Bone marrow (tissue), 2 donors: ENCODE data around the gene RUBCNL.
A peak's percentile ranks its signal among the peaks of the same experiment; 100 is the strongest.
"Not testable (repeated sequence)": the region's sequence is repeated elsewhere in the genome, so short reads cannot be mapped to it uniquely, and the experiment has no call there.

ENCODE experiments used
- DNase-seq, 2 donors: peaks; one replicate each; lab custom pipeline; 2025; lab: John Stamatoyannopoulos, UW

Gene RUBCNL

DNA sequence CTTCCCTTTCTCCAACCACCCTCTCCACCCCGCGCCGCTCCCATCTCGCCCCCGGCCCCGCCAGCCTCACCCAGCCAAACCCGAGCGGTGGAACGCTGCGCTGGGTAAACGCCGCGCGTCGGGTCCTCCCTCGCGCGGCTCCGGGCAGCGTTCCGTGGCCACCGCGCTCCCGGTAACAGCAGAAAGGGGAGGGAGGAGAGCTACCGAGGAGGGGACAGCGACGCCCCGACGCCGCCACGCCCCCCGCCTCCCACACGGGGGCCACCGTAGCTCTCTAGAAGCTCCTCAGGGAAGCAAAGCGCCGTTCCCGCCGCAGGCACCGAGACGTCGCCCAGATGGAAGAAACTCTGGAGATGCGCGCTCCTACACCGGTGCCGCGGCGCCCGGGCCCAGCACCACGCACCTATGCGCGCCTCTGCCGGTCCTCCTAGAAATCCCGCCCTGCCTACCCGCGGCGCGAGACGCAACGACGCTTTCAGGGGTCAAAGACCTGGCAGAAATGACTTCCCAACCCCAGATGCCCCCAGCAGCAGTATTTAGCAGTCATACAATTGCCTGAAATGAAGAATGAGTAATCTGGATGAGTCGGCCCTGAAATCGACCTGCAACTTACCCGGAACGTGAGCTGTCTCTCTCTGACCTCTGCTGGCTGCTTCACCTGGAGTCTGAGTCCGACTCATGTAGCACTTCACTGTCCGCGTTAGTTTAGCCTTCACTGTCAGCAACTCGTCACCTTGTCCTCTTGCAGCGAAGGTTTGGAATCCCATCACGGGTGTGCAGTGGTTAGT lies at the start of gene RUBCNL:
TSS of gene RUBCNL (minus strand) at position 189 of the 788 bp plus-strand sequence. CDS start 14,777 bp downstream, outside the sequence.
- peak in 1 of 2 donors; percentile 45 for DNase-seq

DNA sequence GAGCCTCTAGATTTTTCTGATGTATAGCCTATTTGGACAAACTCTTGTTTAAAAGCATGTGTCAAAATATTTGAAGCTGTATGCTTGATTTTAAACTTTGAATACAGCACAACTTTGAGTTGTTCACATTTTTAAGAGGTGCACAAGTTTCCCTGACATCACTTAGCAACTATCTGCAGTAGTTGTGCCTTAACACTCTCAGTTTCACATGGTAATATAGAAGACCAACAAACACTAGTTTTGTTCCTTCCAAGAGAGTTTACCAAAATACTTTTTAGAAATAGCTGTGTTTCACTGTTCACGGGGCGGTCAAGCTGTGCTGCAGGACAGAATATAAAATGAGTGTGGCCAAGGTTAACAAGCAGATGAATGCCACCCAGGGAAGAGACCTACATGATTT lies 42.5 kb upstream of the RUBCNL start:
- DNase-seq, result not testable (repeated sequence)

GRCh38 chr13:46405457-46405856 lies 18.4 kb upstream of the RUBCNL start:
- no peak for DNase-seq

- no peak for DNase-seq
Observed at GRCh38 chr13:46404733-46405100, 17.7 kb upstream of the RUBCNL start.

DNA sequence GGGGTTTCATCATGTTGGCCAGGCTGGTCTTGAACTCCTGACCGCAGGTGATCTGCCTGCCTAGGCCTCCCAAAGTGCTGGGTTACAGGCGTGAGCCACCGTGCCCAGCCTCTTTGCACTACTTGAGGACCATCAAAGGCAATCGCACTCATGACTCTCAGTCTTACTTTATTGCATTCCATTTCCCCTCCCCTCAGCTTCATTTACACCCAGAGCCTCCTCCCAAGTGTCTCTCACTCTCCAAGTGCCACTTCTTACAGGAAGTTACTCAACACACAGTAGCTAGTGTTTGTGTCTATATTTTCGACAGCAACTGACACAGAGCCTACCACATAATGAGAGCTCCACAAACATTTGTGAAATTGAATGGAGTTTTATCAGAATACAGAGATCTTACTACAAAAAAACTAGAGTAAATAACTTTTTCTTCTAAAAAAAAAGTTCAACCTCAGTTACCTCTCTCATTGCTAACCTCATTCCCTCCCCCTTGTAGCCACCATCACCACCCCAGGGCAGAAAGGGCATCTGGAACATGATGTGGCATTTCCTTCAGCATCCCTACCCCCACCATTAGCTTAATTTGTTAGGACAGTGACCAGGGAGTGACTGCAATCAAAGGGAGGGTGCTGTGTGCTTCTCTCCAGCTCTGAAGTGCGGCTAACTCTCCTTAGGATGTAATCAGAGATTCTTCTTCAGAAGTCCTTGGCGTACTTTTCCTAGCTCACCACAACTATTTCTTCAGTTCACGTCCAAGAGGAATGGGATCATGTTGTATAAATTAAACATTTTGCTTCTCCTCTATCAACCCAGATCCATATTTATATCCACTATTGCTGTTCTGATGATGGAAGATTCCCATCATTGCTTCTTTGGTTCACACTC lies 17.0 kb upstream of the RUBCNL start:
- peak in 1 of 2 donors; percentile 62 for DNase-seq

GRCh38 chr13:46402178-46402577 lies 15.1 kb upstream of the RUBCNL start:
- no peak for DNase-seq

DNA sequence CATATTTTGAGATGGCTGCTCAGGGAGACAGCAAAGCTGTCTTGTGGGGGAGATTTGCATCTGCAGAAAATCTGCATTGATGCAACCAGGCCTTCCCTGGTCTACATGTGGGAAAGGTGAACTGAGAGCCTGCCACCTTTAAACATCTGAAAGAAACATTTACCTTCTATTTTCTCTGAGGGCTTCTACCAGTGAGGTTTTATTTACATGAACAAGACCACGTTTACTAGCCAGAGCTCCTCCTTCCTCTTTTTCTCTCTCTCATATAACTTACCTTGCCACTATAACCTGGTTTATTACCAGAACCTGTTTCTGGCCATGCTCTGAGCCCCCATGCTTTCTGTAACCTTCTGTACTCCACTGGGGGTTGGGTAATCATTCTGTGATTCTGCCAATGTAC lies 14.4 kb upstream of the RUBCNL start:
- DNase-seq, result no peak

- DNase-seq, result no peak
Observed at GRCh38 chr13:46396341-46396740, 9.3 kb upstream of the RUBCNL start.

- no peak for DNase-seq
Observed at GRCh38 chr13:46392967-46393366, 5.9 kb upstream of the RUBCNL start.

- DNase-seq, result peak in 1 of 2 donors; percentile 64
Observed at GRCh38 chr13:46389457-46390451, 2.7 kb upstream of the RUBCNL start.

- DNase-seq, result no peak
Observed at GRCh38 chr13:46388846-46389245, 1.8 kb upstream of the RUBCNL start.

DNA sequence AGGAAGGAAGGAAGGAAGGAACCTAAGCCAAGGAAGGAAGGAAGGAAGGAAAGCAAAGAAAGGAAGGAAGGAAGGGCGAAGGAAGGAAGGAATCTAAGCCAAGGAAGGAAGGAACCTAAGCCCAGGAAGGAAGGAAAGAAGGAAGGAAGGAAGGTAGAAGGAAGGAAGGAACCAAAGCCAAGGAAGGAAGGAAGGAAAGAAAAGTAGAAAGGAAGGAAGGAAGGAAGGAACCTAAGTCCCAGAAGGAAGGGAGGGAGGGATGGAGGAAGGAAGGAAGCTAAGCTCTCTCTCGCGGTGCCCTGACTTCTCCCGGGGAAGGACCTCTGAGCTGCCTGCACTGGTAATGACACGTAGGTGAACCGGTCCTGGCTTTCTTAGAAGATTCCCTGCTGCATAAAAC lies 1.3 kb upstream of the RUBCNL start:
- DNase-seq, result no peak

DNA sequence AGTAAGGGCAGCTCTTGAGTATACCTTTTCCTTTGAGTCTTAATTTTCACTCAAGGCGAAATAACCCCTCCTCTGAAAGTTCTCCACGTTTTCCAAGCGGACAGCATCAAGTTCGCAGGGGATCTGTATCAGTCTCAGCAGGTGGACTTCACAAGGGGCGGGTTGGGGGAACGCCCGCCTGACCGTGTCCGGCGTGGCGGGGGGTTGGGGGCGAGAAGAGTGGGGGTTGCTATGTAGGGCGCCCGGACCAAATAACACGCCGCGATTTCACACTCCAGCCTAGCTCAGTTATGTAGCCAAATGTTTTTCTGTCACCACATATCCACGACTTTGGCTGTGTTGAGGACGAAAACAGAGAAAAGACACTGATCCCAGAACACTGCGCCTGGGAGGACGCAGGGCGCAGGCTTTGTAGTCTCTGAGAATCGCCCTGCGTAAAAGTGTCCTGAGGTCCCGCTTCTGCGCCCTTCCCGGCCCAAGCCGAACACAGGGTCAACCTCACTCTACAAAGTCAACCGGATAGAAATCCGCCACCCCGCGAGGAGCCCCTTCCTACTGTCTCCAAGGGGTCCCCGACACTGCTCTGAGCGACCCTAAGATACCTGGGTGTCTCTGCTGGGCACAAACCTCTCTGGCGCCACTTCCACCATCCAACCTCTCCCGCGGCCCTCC lies 524 bp downstream of the RUBCNL start:
- no peak for DNase-seq

- DNase-seq, result no peak
Observed at GRCh38 chr13:46385946-46386345, 1.1 kb downstream of the RUBCNL start.

- no peak for DNase-seq
Observed at GRCh38 chr13:46383383-46383782, 3.7 kb downstream of the RUBCNL start.

GRCh38 chr13:46382224-46382623 lies 4.8 kb downstream of the RUBCNL start:
- DNase-seq, result peak in 1 of 2 donors; percentile 67

- DNase-seq, result no peak
Observed at GRCh38 chr13:46380242-46380641, 6.8 kb downstream of the RUBCNL start.

DNA sequence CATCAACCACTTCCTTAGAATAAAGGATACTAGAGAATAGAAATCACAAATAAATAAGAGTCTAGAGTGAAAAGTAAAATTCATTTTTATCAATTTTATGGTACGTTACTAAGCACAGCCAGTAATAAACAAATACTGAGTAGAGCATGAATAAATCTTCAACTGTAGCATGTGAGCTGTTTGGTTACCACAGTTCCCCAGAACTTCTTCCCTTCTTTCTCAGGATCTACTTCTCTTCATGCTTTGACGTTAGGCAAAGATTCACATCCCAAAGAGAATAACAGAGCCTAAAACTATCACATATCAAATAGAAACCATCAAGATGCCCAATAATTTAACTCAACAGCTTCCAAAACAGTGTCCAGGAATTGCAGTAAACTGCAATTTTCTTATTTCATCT lies 7.4 kb downstream of the RUBCNL start:
- DNase-seq, result no peak

GRCh38 chr13:46378411-46378810 lies 8.6 kb downstream of the RUBCNL start:
- no peak for DNase-seq

GRCh38 chr13:46377554-46377953 lies 9.5 kb downstream of the RUBCNL start:
- DNase-seq, result no peak

- peak in 1 of 2 donors; percentile 53 for DNase-seq
Observed at GRCh38 chr13:46374710-46375109, 12.3 kb downstream of the RUBCNL start.
